Memory B cell (primary cell): ENCODE results near the gene NMT1.

Experiments used
- ATAC-seq: fragments of 150-1000 bp; cut with Tn5 transposase; 2 replicates; pipeline ENCODE4 v1.10.0; 2021; ENCODE audit warnings: low read depth, mild to moderate bottlenecking, moderate library complexity
- DNase-seq, 2 donors: peaks; one replicate each; pipeline ENCODE4 v3.0.0; 2022; ENCODE audit warnings: low spot score in 2 of 2
- H3K27ac Mint-ChIP-seq: one replicate; pipeline ENCODE4 v1.8.0; 2022; ENCODE audit warnings: mild to moderate bottlenecking, moderate library complexity, mixed read lengths
- H3K27me3 Mint-ChIP-seq: one replicate; pipeline ENCODE4 v1.8.0; 2022; ENCODE audit warnings: mixed read lengths
- H3K36me3 Mint-ChIP-seq: one replicate; pipeline ENCODE4 v1.8.0; 2022; ENCODE audit warnings: mild to moderate bottlenecking, mixed read lengths
- H3K4me1 Mint-ChIP-seq: one replicate; pipeline ENCODE4 v1.8.0; 2022; ENCODE audit warnings: mixed read lengths
- H3K4me3 Mint-ChIP-seq: one replicate; pipeline ENCODE4 v1.8.0; 2022; ENCODE audit warnings: mild to moderate bottlenecking, moderate library complexity, mixed read lengths
- H3K9me3 Mint-ChIP-seq: one replicate; pipeline ENCODE4 v1.8.0; 2022; ENCODE audit warnings: mixed read lengths

The NMT1 gene

GRCh38 chr17:45131616-45132319 lies 70.7 kb downstream of the NMT1 start:
- Mint-ChIP-seq H3K9me3 (no peaks in the 10 kb centered on the region), H3K36me3 (no peaks in the 10 kb centered on the region), H3K27ac (no peak overlapping the region), H3K27me3 (peaks cover 2% of the 10 kb centered on the region), H3K4me1 (peaks cover 8% of the 10 kb centered on the region), H3K4me3 (peak overlapping the region; percentile 75)
- ATAC-seq: no peak
- peak; percentile 50 to 67 for DNase-seq

- H3K4me3 Mint-ChIP-seq: peak within 1 kb of the TSS; percentile 92
- no peak for ATAC-seq
- DNase-seq: no peak
Observed at GRCh38 chr17:45132320-45132571, 71.1 kb downstream of the NMT1 start, which contains the start of gene PLCD3. PLCD3 (minus strand) TSS chr17:45132515; CDS start chr17:45132410, 105 bp downstream.

GRCh38 chr17:45132572-45133463 lies 71.7 kb downstream of the NMT1 start:
- ATAC-seq (peak; percentile 51), DNase-seq (peak; percentile 68 to 86)
- H3K27me3 Mint-ChIP-seq: peaks cover 2% of the 10 kb centered on the region
- peak overlapping the region; percentile 92 for H3K4me3 Mint-ChIP-seq
- peak overlapping the region; percentile 88 for H3K27ac Mint-ChIP-seq
- H3K36me3 Mint-ChIP-seq: no peaks in the 10 kb centered on the region
- H3K4me1 Mint-ChIP-seq: peaks cover 8% of the 10 kb centered on the region
- H3K9me3 Mint-ChIP-seq: no peaks in the 10 kb centered on the region

More at GRCh38 chr17:45132320-45132571, 71.1 kb downstream of the NMT1 start, which contains the start of gene PLCD3:
- Mint-ChIP-seq H3K4me1 (peaks cover 8% of the 10 kb centered on the region), H3K27ac (peak within 1 kb of the TSS; percentile 88), H3K27me3 (peaks cover 2% of the 10 kb centered on the region), H3K9me3 (no peaks in the 10 kb centered on the region), H3K36me3 (no peaks in the 10 kb centered on the region)

GRCh38 chr17:45135192-45135977 lies 74.3 kb downstream of the NMT1 start, which contains the start of gene ACBD4:
ACBD4 (plus strand) TSS chr17:45135687; CDS start chr17:45136145, 458 bp downstream.
- Mint-ChIP-seq H3K9me3 (no peaks in the 10 kb centered on the region), H3K36me3 (no peaks in the 10 kb centered on the region), H3K4me1 (peaks cover 8% of the 10 kb centered on the region), H3K27ac (peak within 1 kb of the TSS; percentile 64), H3K4me3 (peak within 1 kb of the TSS; percentile 92), H3K27me3 (peaks cover 2% of the 10 kb centered on the region)
- DNase-seq (peak; percentile 99 to 100), ATAC-seq (peak; percentile 84)

GRCh38 chr17:45135978-45136791 lies 75.1 kb downstream of the NMT1 start:
- no peaks in the 10 kb centered on the region for H3K36me3 Mint-ChIP-seq
- ATAC-seq (no peak), DNase-seq (no peak)
- H3K27me3 Mint-ChIP-seq: no peaks in the 10 kb centered on the region
- H3K27ac Mint-ChIP-seq: peak overlapping the region; percentile 64
- no peaks in the 10 kb centered on the region for H3K9me3 Mint-ChIP-seq
- H3K4me1 Mint-ChIP-seq: peaks cover 8% of the 10 kb centered on the region
- peak overlapping the region; percentile 92 for H3K4me3 Mint-ChIP-seq

- Mint-ChIP-seq H3K36me3 (no peaks in the 10 kb centered on the region), H3K4me3 (peak overlapping the region; percentile 92), H3K4me1 (peaks cover 8% of the 10 kb centered on the region), H3K9me3 (no peaks in the 10 kb centered on the region), H3K27ac (no peak overlapping the region), H3K27me3 (no peaks in the 10 kb centered on the region)
- ATAC-seq (no peak), DNase-seq (no peak)
Observed at GRCh38 chr17:45136846-45137560, 75.9 kb downstream of the NMT1 start.

GRCh38 chr17:45137561-45138305 lies 76.6 kb downstream of the NMT1 start:
- no peak overlapping the region for H3K27ac Mint-ChIP-seq
- peak overlapping the region; percentile 21 for H3K4me3 Mint-ChIP-seq
- DNase-seq (no peak), ATAC-seq (no peak)
- H3K4me1 Mint-ChIP-seq: peaks cover 8% of the 10 kb centered on the region
- no peaks in the 10 kb centered on the region for H3K27me3 Mint-ChIP-seq
- no peaks in the 10 kb centered on the region for H3K36me3 Mint-ChIP-seq
- H3K9me3 Mint-ChIP-seq: no peaks in the 10 kb centered on the region

- no peak for DNase-seq
- Mint-ChIP-seq H3K9me3 (no peaks in the 10 kb centered on the region), H3K4me1 (peaks cover 11% of the 10 kb centered on the region), H3K27ac (no peak overlapping the region), H3K4me3 (no peak overlapping the region), H3K36me3 (no peaks in the 10 kb centered on the region), H3K27me3 (no peaks in the 10 kb centered on the region)
- ATAC-seq: no peak
Observed at GRCh38 chr17:45138911-45139532, 77.9 kb downstream of the NMT1 start.

- Mint-ChIP-seq H3K4me1 (peaks cover 11% of the 10 kb centered on the region), H3K9me3 (no peaks in the 10 kb centered on the region), H3K27ac (no peak overlapping the region), H3K27me3 (no peaks in the 10 kb centered on the region), H3K4me3 (no peak overlapping the region), H3K36me3 (no peaks in the 10 kb centered on the region)
- no peak for ATAC-seq
- no peak for DNase-seq
Observed at GRCh38 chr17:45139533-45139920, 78.4 kb downstream of the NMT1 start.

GRCh38 chr17:45143094-45143670 lies 82.1 kb downstream of the NMT1 start:
- Mint-ChIP-seq H3K4me3 (peak overlapping the region; percentile 91), H3K27ac (peak overlapping the region; percentile 84), H3K36me3 (no peaks in the 10 kb centered on the region), H3K4me1 (peaks cover 18% of the 10 kb centered on the region), H3K9me3 (no peaks in the 10 kb centered on the region), H3K27me3 (no peaks in the 10 kb centered on the region)
- no peak for DNase-seq
- ATAC-seq: no peak

- Mint-ChIP-seq H3K9me3 (no peaks in the 10 kb centered on the region), H3K27ac (peak overlapping the region; percentile 84), H3K4me3 (peak overlapping the region; percentile 91), H3K27me3 (no peaks in the 10 kb centered on the region), H3K36me3 (no peaks in the 10 kb centered on the region), H3K4me1 (peaks cover 21% of the 10 kb centered on the region)
- no peak for ATAC-seq
- DNase-seq: peak; percentile 35 to 55
Observed at GRCh38 chr17:45143767-45144198, 82.7 kb downstream of the NMT1 start.
